DOHH2 (cell line): ENCODE results near the gene RPL18A.

ENCODE experiments used
- CTCF ChIP-seq: fragments of 200-600 bp; sonication (generic); IDR thresholded peaks from one replicate; pipeline ENCODE4 v1.5.1; 2014; ENCODE audit warnings: antibody characterized with exemption, mild to moderate bottlenecking, low read depth, low read length; ENCODE audit not compliant: poor library complexity, severe bottlenecking
- EZH2phosphoT487 ChIP-seq: fragments of 200-600 bp; sonication (generic); IDR thresholded peaks from 2 replicates; pipeline ENCODE4 v1.6.1; 2017; ENCODE audit warnings: borderline replicate concordance, mild to moderate bottlenecking, antibody characterized with exemption, low read length, moderate library complexity, mixed read lengths

DNA sequence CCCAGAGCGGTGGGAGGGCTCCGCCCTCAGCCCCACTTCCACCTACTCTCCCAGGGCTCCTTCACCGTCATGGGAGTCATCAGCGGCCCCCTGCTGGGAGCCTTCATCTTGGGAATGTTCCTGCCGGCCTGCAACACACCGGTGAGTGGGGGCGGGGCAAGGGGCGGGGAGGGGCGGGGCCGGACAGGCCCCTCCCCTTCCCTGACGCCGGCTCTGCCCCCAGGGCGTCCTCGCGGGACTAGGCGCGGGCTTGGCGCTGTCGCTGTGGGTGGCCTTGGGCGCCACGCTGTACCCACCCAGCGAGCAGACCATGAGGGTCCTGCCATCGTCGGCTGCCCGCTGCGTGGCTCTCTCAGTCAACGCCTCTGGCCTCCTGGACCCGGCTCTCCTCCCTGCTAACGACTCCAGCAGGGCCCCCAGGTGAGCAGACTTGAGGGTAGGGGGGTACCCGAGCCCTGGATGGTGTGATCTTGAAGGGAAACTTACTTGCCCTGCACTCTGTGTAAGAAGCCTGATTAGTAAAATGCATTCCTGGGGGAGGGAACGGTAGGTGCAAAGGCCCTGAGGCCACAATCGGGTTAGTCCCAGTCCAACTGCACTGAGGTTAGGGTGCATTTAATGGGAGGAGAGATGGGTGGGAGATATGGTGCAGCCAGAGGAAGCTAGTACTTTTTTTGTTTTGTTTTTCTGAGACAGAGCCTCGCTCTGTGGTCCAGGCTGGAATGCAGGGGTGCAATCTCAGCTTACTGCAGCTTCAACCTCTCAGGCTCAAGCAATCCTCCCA lies 24.1 kb downstream of the RPL18A start:
- TF ChIP-seq CTCF (no peak), EZH2phosphoT487 (no peak)
